HL-60 (cell line): ENCODE measurements around the gene ASS1.

Source experiments
- TF ChIP-seq, protein P1 (sequence below): IDR thresholded peaks from 2 replicates; pipeline ENCODE4 v1.6.1; 2012; ENCODE audit warnings: low read depth; ENCODE audit not compliant: insufficient replicate concordance
- TF ChIP-seq, protein P2 (sequence below): IDR thresholded peaks from one replicate; pipeline ENCODE4 v1.5.1; 2011; ENCODE audit warnings: low read length, control low read depth, inconsistent platforms; ENCODE audit not compliant: insufficient read depth

DNA sequence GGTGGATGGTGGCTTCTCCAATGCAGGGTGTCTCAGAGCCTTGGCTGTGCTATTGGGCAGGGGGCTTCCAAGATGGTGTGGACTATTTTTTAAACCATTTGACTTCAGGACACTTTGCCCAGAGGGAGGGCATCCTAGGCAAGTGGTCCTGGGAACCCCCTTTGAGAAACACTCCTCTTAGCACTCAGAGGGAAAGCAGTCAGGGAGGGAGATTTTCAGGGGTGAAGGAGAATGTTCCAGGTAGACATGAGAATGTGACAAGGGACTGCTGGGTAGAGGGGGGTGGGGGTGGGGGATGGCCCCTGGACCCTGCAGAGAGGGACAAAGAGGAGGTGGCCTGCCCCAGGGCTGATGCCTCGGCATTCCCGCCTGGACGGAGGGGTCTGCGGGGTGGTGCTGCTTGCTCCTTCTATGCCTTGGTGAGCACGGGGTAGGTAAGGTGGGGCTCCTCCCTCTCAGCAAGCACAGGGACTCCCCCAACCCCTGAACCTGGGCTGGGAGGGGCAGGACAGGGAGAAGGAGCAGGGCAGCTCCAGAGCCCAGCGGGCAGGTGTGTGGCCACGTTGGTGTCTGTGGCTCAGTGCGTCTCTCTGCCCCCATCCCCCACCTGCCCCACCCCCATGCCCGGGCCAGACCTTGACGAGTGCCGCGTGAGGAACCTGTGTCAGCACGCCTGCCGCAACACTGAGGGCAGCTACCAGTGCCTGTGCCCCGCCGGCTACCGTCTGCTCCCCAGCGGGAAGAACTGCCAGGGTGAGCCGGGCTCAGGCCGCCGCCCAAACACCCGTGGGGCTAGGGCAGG lies 13.8 kb upstream of the ASS1 start:
- TF ChIP-seq, protein P1, sequence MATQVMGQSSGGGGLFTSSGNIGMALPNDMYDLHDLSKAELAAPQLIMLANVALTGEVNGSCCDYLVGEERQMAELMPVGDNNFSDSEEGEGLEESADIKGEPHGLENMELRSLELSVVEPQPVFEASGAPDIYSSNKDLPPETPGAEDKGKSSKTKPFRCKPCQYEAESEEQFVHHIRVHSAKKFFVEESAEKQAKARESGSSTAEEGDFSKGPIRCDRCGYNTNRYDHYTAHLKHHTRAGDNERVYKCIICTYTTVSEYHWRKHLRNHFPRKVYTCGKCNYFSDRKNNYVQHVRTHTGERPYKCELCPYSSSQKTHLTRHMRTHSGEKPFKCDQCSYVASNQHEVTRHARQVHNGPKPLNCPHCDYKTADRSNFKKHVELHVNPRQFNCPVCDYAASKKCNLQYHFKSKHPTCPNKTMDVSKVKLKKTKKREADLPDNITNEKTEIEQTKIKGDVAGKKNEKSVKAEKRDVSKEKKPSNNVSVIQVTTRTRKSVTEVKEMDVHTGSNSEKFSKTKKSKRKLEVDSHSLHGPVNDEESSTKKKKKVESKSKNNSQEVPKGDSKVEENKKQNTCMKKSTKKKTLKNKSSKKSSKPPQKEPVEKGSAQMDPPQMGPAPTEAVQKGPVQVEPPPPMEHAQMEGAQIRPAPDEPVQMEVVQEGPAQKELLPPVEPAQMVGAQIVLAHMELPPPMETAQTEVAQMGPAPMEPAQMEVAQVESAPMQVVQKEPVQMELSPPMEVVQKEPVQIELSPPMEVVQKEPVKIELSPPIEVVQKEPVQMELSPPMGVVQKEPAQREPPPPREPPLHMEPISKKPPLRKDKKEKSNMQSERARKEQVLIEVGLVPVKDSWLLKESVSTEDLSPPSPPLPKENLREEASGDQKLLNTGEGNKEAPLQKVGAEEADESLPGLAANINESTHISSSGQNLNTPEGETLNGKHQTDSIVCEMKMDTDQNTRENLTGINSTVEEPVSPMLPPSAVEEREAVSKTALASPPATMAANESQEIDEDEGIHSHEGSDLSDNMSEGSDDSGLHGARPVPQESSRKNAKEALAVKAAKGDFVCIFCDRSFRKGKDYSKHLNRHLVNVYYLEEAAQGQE, result no peak
- TF ChIP-seq, protein P2, sequence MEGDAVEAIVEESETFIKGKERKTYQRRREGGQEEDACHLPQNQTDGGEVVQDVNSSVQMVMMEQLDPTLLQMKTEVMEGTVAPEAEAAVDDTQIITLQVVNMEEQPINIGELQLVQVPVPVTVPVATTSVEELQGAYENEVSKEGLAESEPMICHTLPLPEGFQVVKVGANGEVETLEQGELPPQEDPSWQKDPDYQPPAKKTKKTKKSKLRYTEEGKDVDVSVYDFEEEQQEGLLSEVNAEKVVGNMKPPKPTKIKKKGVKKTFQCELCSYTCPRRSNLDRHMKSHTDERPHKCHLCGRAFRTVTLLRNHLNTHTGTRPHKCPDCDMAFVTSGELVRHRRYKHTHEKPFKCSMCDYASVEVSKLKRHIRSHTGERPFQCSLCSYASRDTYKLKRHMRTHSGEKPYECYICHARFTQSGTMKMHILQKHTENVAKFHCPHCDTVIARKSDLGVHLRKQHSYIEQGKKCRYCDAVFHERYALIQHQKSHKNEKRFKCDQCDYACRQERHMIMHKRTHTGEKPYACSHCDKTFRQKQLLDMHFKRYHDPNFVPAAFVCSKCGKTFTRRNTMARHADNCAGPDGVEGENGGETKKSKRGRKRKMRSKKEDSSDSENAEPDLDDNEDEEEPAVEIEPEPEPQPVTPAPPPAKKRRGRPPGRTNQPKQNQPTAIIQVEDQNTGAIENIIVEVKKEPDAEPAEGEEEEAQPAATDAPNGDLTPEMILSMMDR, result no peak
